H1 (cell line): ENCODE data around the gene RPS21. TPM values are rescaled to one million over a fixed set of nuclear protein-coding genes. Genes with fewer than 3 reads are reported as not detected.

Experiments
- CTCF ChIA-PET: fragments of 300-600 bp; sonication (Branson Sonifier 250); formaldehyde crosslinking; loops from one replicate; lab custom pipeline; 2021; ENCODE audit not compliant: partially characterized antibody; lab: Charles Lee
- POLR2A ChIA-PET: fragments of 300-600 bp; sonication (Branson Sonifier 250); formaldehyde crosslinking; loops from one replicate; lab custom pipeline; 2021; ENCODE audit warnings: inconsistent platforms; ENCODE audit not compliant: partially characterized antibody; lab: Charles Lee
- DNase-seq, 2 experiments: peaks; one replicate each; pipeline versions ENCODE4 v3.0.0 to v3.0.0-alpha.2; 2010 to 2022; ENCODE audit warnings: low spot score in 2 of 2, low read depth in 1 of 2, mixed read lengths in 1 of 2
- FAIRE-seq: peaks from 2 replicates; lab custom pipeline; 2011; peaks lifted over from hg19 to GRCh38; lab: Jason Lieb, UNC
- H2AFZ ChIP-seq: 2 replicates; pipeline ENCODE4 v1.8.1; 2012; ENCODE audit warnings: low read length, inconsistent platforms
- H2AK5ac ChIP-seq: 2 replicates; pipeline ENCODE4 v1.6.1; 2013; ENCODE audit warnings: low read depth, low read length
- H2BK120ac ChIP-seq: replicated peaks from 2 replicates; pipeline ENCODE3; 2013; ENCODE audit warnings: low read depth, low read length, inconsistent platforms
- H2BK12ac ChIP-seq: 2 replicates; pipeline ENCODE4 v1.6.1; 2013; ENCODE audit warnings: low read depth, low read length
- H2BK15ac ChIP-seq: 2 replicates; pipeline ENCODE4 v1.6.1; 2013; ENCODE audit warnings: low read length
- H2BK20ac ChIP-seq: 2 replicates; pipeline ENCODE4 v1.6.1; 2013; ENCODE audit warnings: low read length
- H2BK5ac ChIP-seq: 2 replicates; pipeline ENCODE4 v1.6.1; 2013; ENCODE audit warnings: low read depth, low read length
- H3K14ac ChIP-seq: 2 replicates; pipeline ENCODE4 v1.6.1; 2013; ENCODE audit warnings: inconsistent platforms; ENCODE audit not compliant: insufficient read length
- H3K18ac ChIP-seq: 2 replicates; pipeline ENCODE4 v1.6.1; 2013; ENCODE audit warnings: low read length; ENCODE audit errors: extremely low read depth
- H3K23ac ChIP-seq: 2 replicates; pipeline ENCODE4 v1.6.1; 2013; ENCODE audit warnings: inconsistent platforms; ENCODE audit not compliant: insufficient read length
- H3K23me2 ChIP-seq: 2 replicates; pipeline ENCODE4 v1.6.1; 2013; ENCODE audit warnings: low read depth, low read length
- H3K27ac ChIP-seq: 2 replicates; pipeline ENCODE4 v1.6.1; 2011; ENCODE audit warnings: low read depth, low read length, inconsistent platforms
- H3K27me3 ChIP-seq, 4 experiments: replicated peaks in 1 of 4; 1 replicate in 1 of 4; 2 replicates in 3 of 4; pipeline versions ENCODE4 v1.6.1 to v1.8.1; 2011 to 2013; ENCODE audit warnings: low read length in 3 of 4, mild to moderate bottlenecking in 3 of 4, inconsistent platforms in 2 of 4, mixed read lengths in 2 of 4, moderate library complexity in 1 of 4; ENCODE audit not compliant: control insufficient read depth in 3 of 4, insufficient read depth in 3 of 4; ENCODE audit errors: extremely low read depth in 1 of 4
- H3K36me3 ChIP-seq, 4 experiments: 2 replicates each; pipeline versions ENCODE4 v1.6.1 to v1.8.1; 2011 to 2013; ENCODE audit warnings: mild to moderate bottlenecking in 4 of 4, low read length in 3 of 4, moderate library complexity in 2 of 4, control low read depth in 1 of 4, inconsistent platforms in 1 of 4; ENCODE audit not compliant: insufficient read depth in 4 of 4, control insufficient read depth in 2 of 4
- H3K4ac ChIP-seq: replicated peaks from 2 replicates; pipeline ENCODE3; 2013; ENCODE audit warnings: low read length, low read depth, mixed read lengths, inconsistent platforms; ENCODE audit not compliant: insufficient read length
- H3K4me1 ChIP-seq, 4 experiments: replicated peaks in 1 of 4; 1 replicate in 1 of 4; 2 replicates in 3 of 4; pipeline versions ENCODE4 v1.6.1 to v1.8.1; 2011 to 2013; ENCODE audit warnings: low read length in 3 of 4, inconsistent platforms in 2 of 4, mixed read lengths in 1 of 4; ENCODE audit not compliant: insufficient read depth in 4 of 4, control insufficient read depth in 3 of 4
- H3K4me2 ChIP-seq, 2 experiments: 2 replicates each; pipeline versions ENCODE4 v1.6.1 to v1.8.1; 2011 to 2013; ENCODE audit warnings: low read depth in 2 of 2, low read length in 2 of 2, control low read depth in 1 of 2, inconsistent platforms in 1 of 2, mild to moderate bottlenecking in 1 of 2; ENCODE audit not compliant: insufficient read depth in 1 of 2
- H3K4me3 ChIP-seq, 4 experiments: fragments of 200-600, 300-600 bp in 1 of 4; sonication (generic), shearing (Covaris generic), sonication (Bioruptor Twin) in 1 of 4; 2 replicates each; pipeline versions ENCODE4 v1.5.1 to v1.8.1; 2011 to 2016; ENCODE audit warnings: low read length in 4 of 4, low read depth in 3 of 4, control low read depth in 2 of 4, inconsistent platforms in 2 of 4, mild to moderate bottlenecking in 2 of 4, mixed read lengths in 1 of 4, moderate library complexity in 1 of 4; ENCODE audit not compliant: insufficient read depth in 2 of 4; ENCODE audit errors: extremely low read depth in 1 of 4
- H3K56ac ChIP-seq: replicated peaks from 2 replicates; pipeline ENCODE3; 2013; ENCODE audit warnings: low read depth, mild to moderate bottlenecking, mixed read lengths, low read length, inconsistent platforms; ENCODE audit not compliant: insufficient read length
- H3K79me1 ChIP-seq: 2 replicates; pipeline ENCODE4 v1.6.1; 2013; ENCODE audit warnings: low read depth, low read length, control low read depth
- H3K79me2 ChIP-seq, 2 experiments: 2 replicates each; pipeline versions ENCODE4 v1.6.1 to v1.8.1; 2012 to 2013; ENCODE audit warnings: low read length in 2 of 2, mild to moderate bottlenecking in 2 of 2, inconsistent platforms in 1 of 2; ENCODE audit not compliant: insufficient read depth in 2 of 2, control insufficient read depth in 1 of 2
- H3K9ac ChIP-seq, 4 experiments: replicated peaks in 1 of 4; 1 replicate in 1 of 4; 2 replicates in 3 of 4; pipeline versions ENCODE4 v1.6.1 to v1.8.1; 2011 to 2013; ENCODE audit warnings: low read depth in 3 of 4, low read length in 3 of 4, control low read depth in 2 of 4, mild to moderate bottlenecking in 2 of 4, moderate library complexity in 2 of 4, inconsistent platforms in 1 of 4; ENCODE audit errors: extremely low read depth in 1 of 4
- H3K9me3 ChIP-seq, 2 experiments: 2 replicates each; pipeline versions ENCODE4 v1.6.1 to v1.8.1; 2012 to 2013; ENCODE audit warnings: mild to moderate bottlenecking in 2 of 2, moderate library complexity in 2 of 2, control low read depth in 1 of 2, inconsistent platforms in 1 of 2, low read depth in 1 of 2, low read length in 1 of 2, mixed read lengths in 1 of 2; ENCODE audit not compliant: insufficient read depth in 2 of 2
- H4K20me1 ChIP-seq, 2 experiments: replicated peaks in 1 of 2; 2 replicates each; pipeline versions ENCODE3 to v1.8.1; 2011 to 2013; ENCODE audit warnings: inconsistent platforms in 2 of 2, low read length in 2 of 2, mild to moderate bottlenecking in 1 of 2; ENCODE audit not compliant: insufficient read depth in 2 of 2, control insufficient read depth in 1 of 2
- H4K5ac ChIP-seq: 2 replicates; pipeline ENCODE4 v1.6.1; 2013; ENCODE audit warnings: low read length, low read depth, mixed read lengths, inconsistent platforms; ENCODE audit not compliant: insufficient read length
- H4K8ac ChIP-seq: 2 replicates; pipeline ENCODE4 v1.8.0; 2013; ENCODE audit warnings: mild to moderate bottlenecking, moderate library complexity, low read length, inconsistent platforms; ENCODE audit not compliant: insufficient read depth; ENCODE audit errors: extremely low read depth
- H4K91ac ChIP-seq: replicated peaks from 2 replicates; pipeline ENCODE3; 2013; ENCODE audit warnings: low read length, mixed read lengths, inconsistent platforms; ENCODE audit not compliant: insufficient read length
- RXRA ChIP-seq: IDR thresholded peaks from 2 replicates; pipeline ENCODE4 v1.6.1; 2011; ENCODE audit warnings: low read depth, mild to moderate bottlenecking, low read length, moderate library complexity; ENCODE audit not compliant: insufficient read depth
- WGBS, 2 experiments: shearing (Covaris generic) in 1 of 2; methylation state at CpG; one replicate each; pipeline versions ENCODE4 v1.1.6 to v1.1.7; 2013 to 2015; ENCODE audit warnings: low lambda C conversion rate in 2 of 2, mixed read lengths in 2 of 2, inconsistent platforms in 1 of 2, low coverage in 1 of 2, missing lambda C conversion rate in 1 of 2; ENCODE audit not compliant: insufficient replicate concordance in 2 of 2, insufficient coverage in 1 of 2, insufficient read length in 1 of 2; ENCODE audit errors: extremely low coverage in 1 of 2, missing lambda C conversion rate in 1 of 2; 5-methylcytosine and 5-hydroxymethylcytosine counted together
- polyA plus RNA-seq, 7 experiments: library from polyadenylated mRNA; depleted of rRNA in 3 of 7; stranded (reverse) in 5 of 7; unstranded in 2 of 7; fragments of >200 nt in 5 of 7; fragments of 200-250 nt in 2 of 7; gene quantifications; 1 replicate in 5 of 7; 2 replicates in 1 of 7; 4 replicates in 1 of 7; pipeline versions ENCODE4 v1.2.1 to v1.2.3, GENCODE V29; 2011 to 2013; ENCODE audit warnings: missing spikeins in 2 of 7, mixed read lengths in 2 of 7
- total RNA-seq: library from RNA; stranded (reverse); fragmentation: NEBNext Ultra II Directional; extraction: Animal tissue kit (Norgen Biotek cat#: 25700); gene quantifications from 2 replicates; pipeline ENCODE4 v1.2.1, GENCODE V29; 2021

The RPS21 gene
- total and polyA plus RNA-seq, 2 of the 8 experiments (the other 6 are each of a cell fraction or from before 2014, with no cell fraction given) = 1,787 to 7,219 TPM

DNA sequence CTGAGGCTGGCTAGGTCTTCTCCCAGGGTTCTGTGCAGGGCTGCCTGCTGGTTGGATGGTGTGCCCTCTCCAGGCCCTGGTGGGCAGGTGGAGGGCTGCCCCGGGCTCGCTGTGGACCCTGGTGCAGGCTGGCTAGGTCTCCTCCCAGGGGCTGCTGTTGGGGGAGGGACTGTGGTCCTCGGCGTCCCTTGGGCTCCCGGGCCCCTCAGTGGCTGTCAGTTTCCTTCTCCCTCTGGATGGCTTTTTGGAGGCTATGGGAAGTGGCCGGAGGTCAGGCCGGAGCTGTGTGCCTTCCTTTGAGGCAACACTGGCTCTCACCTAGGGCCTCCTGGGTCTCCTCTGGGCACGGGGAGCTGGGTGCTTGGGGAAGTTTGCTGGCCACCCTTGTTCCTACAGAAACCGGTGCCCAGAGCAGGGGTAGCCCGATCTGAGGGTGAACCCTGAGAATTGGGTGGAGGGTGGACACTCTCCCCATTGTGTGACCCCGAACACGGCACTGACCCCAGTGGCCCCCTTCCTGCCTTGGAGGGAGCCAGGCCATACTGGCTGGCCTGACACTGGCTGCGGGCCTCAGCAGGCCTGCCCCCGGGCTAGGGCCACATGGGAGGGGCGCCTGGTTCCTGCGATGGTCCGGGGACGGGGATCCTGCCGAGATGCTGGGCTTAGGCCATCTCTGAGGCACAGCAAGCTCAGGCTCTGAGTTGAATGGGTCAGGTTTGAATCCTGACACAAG is 24.0 kb downstream of the RPS21 start:
- Histone ChIP-seq H4K91ac (peak overlapping the region; percentile 54), H3K23ac (no peak overlapping the region), H2AFZ (no peak overlapping the region), H3K56ac (no peak overlapping the region)
- TF ChIP-seq RXRA = no peak
- TF ChIP-seq, all 59 proteins: peak for 0
- Histone ChIP-seq H4K8ac (peak overlapping the region; percentile 35; the same call in 1 of the 2 replicates), H3K23me2 (no peaks in the 10 kb centered on the region; the same call in 1 of the 2 replicates), H3K79me2 (no peaks in the 10 kb centered on the region), H4K20me1 (peaks cover 0 to 9% of the 10 kb centered on the region in 2 experiments), H3K4me3 (no peak overlapping the region), H2BK5ac (no peak overlapping the region), H3K4ac (no peak overlapping the region), H2BK120ac (no peak overlapping the region), H3K27ac (no peak overlapping the region), H3K27me3 (peaks cover 0 to 8% (median 1%) of the 10 kb centered on the region in 4 experiments; a peak in 2 of 7 replicates), H2BK20ac (no peak overlapping the region), H3K9ac (no peak overlapping the region), H2BK12ac (no peak overlapping the region; the same call in 1 of the 2 replicates), H3K14ac (no peak overlapping the region), H3K4me2 (peak overlapping the region in 1 of 2 experiments; percentile 50; a peak in 1 of 4 replicates), H2AK5ac (no peak overlapping the region), H3K36me3 (no peaks in the 10 kb centered on the region), H3K18ac (no peak overlapping the region), H3K79me1 (no peaks in the 10 kb centered on the region), H3K4me1 (peaks cover 0 to 21% (median 6%) of the 10 kb centered on the region in 4 experiments; a peak in 6 of 7 replicates), H4K5ac (no peak overlapping the region), H3K9me3 (no peaks in the 10 kb centered on the region), H2BK15ac (no peak overlapping the region)
- 85% methylated on average over 16 of the region's 19 CpGs; no CpG with 5 or more reads in 1 of the 2 experiments for WGBS, 2 experiments
- FAIRE-seq (no peak), DNase-seq (no peak)
- POLR2A ChIA-PET = interaction anchor here (1.2 to 4.0 kb wide), 4 partner anchors 10 to 43 kb away, joined by 3 to 25 read pairs (median 4); no protein-coding TSS in a partner anchor
- CTCF ChIA-PET = interaction anchor here (0.6 to 7.1 kb wide), 30 partner anchors 9 to 259 kb away, joined by 3 to 104 read pairs (median 6); partner anchors contain the start of gene RBBP8NL
